ENCODE results near the gene HIBCH.

HIBCH gene

DNA sequence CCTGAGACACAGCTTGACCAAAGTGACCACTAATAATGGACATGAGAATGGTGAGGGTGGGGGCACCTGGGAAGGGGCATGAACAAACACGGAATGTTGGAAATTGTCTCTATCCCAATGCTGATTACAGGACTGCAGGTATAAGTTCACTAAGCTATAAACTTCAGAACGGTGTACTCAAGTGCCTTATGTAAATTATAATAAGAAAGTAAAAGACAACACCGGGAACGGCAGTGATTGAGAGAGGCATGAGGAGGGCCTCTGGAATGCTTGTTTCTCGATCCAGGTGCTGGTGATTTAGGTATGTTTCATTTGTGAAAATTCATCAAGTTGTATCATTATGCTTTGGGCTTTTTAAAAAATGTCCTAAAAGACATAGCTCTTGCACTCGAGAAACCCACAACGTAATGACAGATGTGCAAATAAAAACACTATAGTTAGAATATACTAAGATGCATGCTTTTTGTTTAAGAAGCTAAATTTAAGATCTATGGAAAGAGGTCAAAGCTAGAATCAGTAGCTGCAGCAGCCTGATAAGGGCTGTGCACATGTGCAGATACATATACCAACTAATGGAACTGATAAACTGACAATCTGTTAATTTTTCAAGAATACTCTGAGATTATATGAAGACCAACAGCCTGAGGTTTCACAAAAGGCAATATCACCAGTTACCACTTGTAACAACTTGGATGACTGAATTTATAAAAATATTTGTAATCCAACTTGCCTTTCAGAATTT, 7.6 kb downstream of the HIBCH start:
- Histone ChIP-seq H3K4me3 (ENCODE audit: low read depth, low read length, poor library complexity, severe bottlenecking) (no peak overlapping the region), H3K9me3 (ENCODE audit: low read length) (no peaks in the 10 kb centered on the region), H3K4me2 (ENCODE audit: low read length) (no peak overlapping the region), H3F3A (ENCODE audit: insufficient read depth, low read length) (no peaks in the 10 kb centered on the region), H4K20me1 (ENCODE audit: insufficient read depth, low read length) (no peaks in the 10 kb centered on the region), H3K27me3 (ENCODE audit: insufficient read depth, low read length) (no peaks in the 10 kb centered on the region), H3K9me2 (ENCODE audit: low read depth, low read length) (no peaks in the 10 kb centered on the region), H3K9ac (ENCODE audit: low read length) (no peak overlapping the region), H3K79me2 (ENCODE audit: insufficient read depth, low read length) (no peaks in the 10 kb centered on the region; the same call in 1 of the 2 replicates), H2AFZ (ENCODE audit: low read length) (no peak overlapping the region), H3K27ac (ENCODE audit: low read depth, low read length, poor library complexity, severe bottlenecking) (no peak overlapping the region), H3K4me1 (ENCODE audit: insufficient read depth, low read length, severe bottlenecking) (peaks cover 18% of the 10 kb centered on the region), H3K36me3 (ENCODE audit: insufficient read depth, low read length) (peaks cover 12% of the 10 kb centered on the region)
- TF ChIP-seq CTCF (IDR thresholded peaks at IDR 0.05; ENCODE audit: low read length), result no peak
- no peak for TF ChIP-seq EZH2 (IDR thresholded peaks at IDR 0.05; ENCODE audit: borderline replicate concordance, low read length)

- no peak overlapping the region for H3K4me3 ChIP-seq (ENCODE audit: low read depth, low read length, poor library complexity, severe bottlenecking)
- no peak overlapping the region for H3K9ac ChIP-seq (ENCODE audit: low read length)
- no peaks in the 10 kb centered on the region for H4K20me1 ChIP-seq (ENCODE audit: insufficient read depth, low read length)
- H3F3A ChIP-seq (ENCODE audit: insufficient read depth, low read length), result no peaks in the 10 kb centered on the region
- H3K36me3 ChIP-seq (ENCODE audit: insufficient read depth, low read length), result peaks cover 18% of the 10 kb centered on the region
- no peaks in the 10 kb centered on the region for H3K9me3 ChIP-seq (ENCODE audit: low read length)
- no peaks in the 10 kb centered on the region for H3K9me2 ChIP-seq (ENCODE audit: low read depth, low read length)
- TF ChIP-seq CTCF (IDR thresholded peaks at IDR 0.05; ENCODE audit: low read length) (no peak), EZH2 (IDR thresholded peaks at IDR 0.05; ENCODE audit: borderline replicate concordance, low read length) (no peak)
- H3K27ac ChIP-seq (ENCODE audit: low read depth, low read length, poor library complexity, severe bottlenecking), result no peak overlapping the region
- no peaks in the 10 kb centered on the region; the same call in 1 of the 2 replicates for H3K79me2 ChIP-seq (ENCODE audit: insufficient read depth, low read length)
- no peak overlapping the region for H2AFZ ChIP-seq (ENCODE audit: low read length)
- no peaks in the 10 kb centered on the region for H3K27me3 ChIP-seq (ENCODE audit: insufficient read depth, low read length)
- H3K4me2 ChIP-seq (ENCODE audit: low read length), result no peak overlapping the region
- H3K4me1 ChIP-seq (ENCODE audit: insufficient read depth, low read length, severe bottlenecking), result no peaks in the 10 kb centered on the region
Observed at GRCh38 chr2:190308031-190308430, 11.6 kb downstream of the HIBCH start.

GRCh38 chr2:190304404-190304803, 15.2 kb downstream of the HIBCH start:
- H2AFZ ChIP-seq (ENCODE audit: low read length), result no peak overlapping the region
- H3K4me2 ChIP-seq (ENCODE audit: low read length), result no peak overlapping the region
- no peaks in the 10 kb centered on the region for H3K4me1 ChIP-seq (ENCODE audit: insufficient read depth, low read length, severe bottlenecking)

More at GRCh38 chr2:190304404-190304803, 15.2 kb downstream of the HIBCH start:
- Histone ChIP-seq H3K27me3 (ENCODE audit: insufficient read depth, low read length) (no peaks in the 10 kb centered on the region), H3K4me3 (ENCODE audit: low read depth, low read length, poor library complexity, severe bottlenecking) (no peak overlapping the region), H4K20me1 (ENCODE audit: insufficient read depth, low read length) (no peaks in the 10 kb centered on the region), H3K36me3 (ENCODE audit: insufficient read depth, low read length) (peaks cover 12% of the 10 kb centered on the region), H3K9me2 (ENCODE audit: low read depth, low read length) (no peaks in the 10 kb centered on the region), H3K27ac (ENCODE audit: low read depth, low read length, poor library complexity, severe bottlenecking) (no peak overlapping the region), H3K9me3 (ENCODE audit: low read length) (no peaks in the 10 kb centered on the region), H3K9ac (ENCODE audit: low read length) (no peak overlapping the region), H3K79me2 (ENCODE audit: insufficient read depth, low read length) (no peaks in the 10 kb centered on the region), H3F3A (ENCODE audit: insufficient read depth, low read length) (no peaks in the 10 kb centered on the region)
- TF ChIP-seq EZH2 (IDR thresholded peaks at IDR 0.05; ENCODE audit: borderline replicate concordance, low read length), result no peak
- no peak for TF ChIP-seq CTCF (IDR thresholded peaks at IDR 0.05; ENCODE audit: low read length)
